Activated CD4-positive, alpha-beta T cell treated with anti-CD3 and anti-CD28 coated beads for 24 hours (primary cell): ENCODE data around the gene BEND7.
"Not testable (repeated sequence)": the region's sequence is repeated elsewhere in the genome, so short reads cannot be mapped to it uniquely, and the experiment has no call there.

Experiments used
- DNase-seq, 2 donors: peaks; one replicate each; pipeline ENCODE4 v3.0.0-alpha.2; 2020; ENCODE audit warnings: low read depth in 2 of 2

BEND7 gene, protein sequence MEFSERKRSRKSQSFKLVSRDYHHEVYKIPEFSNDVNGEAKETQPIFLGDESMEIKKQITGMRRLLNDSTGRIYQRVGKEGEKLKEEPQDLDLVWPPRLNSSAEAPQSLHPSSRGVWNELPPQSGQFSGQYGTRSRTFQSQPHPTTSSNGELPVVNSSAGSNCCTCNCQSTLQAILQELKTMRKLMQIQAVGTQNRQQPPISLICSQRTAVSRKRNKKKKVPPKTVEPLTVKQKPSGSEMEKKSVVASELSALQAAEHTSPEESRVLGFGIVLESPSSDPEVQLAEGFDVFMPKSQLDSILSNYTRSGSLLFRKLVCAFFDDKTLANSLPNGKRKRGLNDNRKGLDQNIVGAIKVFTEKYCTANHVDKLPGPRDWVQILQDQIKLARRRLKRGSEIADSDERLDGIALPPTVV

DNA sequence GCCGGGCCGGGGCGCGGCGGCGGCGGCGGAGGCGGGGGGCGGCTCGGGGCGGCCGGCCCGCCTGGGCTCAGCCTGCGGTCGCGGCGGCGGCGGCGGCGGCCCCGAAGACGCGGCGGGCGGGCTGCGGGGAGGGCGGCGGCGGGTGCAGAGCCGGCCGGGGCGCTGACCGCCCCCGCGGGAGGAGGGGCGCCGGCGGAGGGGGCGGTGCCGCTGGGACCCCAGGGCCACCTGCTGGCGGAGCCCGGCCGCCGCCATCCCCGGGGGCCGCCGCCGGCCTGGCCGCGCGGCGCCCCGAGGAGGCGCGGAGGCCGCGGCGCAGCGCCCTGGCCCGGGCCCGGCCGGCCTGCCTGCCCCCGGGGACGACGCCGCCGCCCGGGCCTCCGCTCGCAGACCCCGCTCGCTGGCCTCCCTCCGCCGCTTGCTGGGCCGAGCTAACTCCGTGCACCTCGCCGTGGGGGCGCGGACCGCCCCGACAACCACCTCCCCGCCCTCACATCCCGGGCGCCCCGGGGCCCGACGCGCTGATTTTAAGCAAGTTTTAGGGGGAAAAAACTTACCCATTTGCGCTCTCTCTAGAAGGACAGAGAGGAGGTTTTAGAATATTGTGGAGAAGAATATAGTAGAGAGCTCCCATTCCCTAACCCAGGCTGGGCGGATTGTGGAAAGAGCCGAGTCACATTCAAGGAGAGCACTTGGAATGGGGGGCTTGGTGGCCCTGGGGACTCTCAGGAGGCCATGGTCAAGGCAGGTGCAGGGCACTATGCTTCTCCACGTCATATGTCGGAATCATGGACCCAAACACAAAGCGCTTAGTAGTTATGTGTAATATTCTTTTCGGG, at the start of gene BEND7:
BEND7 (minus strand) TSS at position 140 of the 839 bp plus-strand sequence. CDS start 481 bp downstream, outside the sequence.
- DNase-seq: peak in 1 of 2 donors; percentile 6

DNA sequence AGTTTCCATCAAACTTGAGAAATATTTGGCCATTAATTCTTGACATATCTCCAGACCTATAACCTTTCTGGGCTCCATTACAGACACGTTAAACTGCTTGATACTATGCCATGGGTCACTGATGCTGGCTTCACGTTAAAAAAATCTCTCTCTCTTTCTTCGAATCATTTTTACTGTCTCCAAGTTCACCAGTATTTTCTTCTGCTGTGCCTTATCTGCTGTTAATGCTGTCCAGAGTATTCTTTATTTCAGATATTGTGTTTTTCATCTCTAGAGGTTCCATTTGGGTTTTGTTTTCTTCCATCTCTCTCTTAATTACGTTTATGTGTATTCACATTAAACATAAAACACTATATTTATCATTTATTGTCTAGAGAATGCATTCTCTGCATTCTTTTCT, 45.1 kb upstream of the BEND7 start:
- DNase-seq: no peak

DNA sequence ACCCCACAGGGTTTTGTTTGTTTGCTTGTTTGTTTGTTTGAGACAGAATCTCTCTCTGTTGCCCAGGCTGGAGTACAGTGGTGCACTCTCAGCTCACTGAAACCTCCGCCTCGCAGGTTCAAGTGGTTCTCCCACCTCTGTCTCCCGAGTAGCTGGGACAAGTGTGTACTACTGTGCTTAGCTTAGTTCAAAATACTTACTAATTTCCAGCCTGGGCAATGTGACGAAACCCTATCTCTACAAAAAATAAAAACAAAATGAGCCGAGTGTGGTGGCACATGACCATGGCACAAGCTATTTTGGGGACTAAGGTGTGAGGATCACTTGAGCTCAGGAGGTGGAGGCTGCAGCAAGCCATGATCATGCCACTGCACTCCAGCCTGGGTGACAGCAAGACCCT, 42.7 kb upstream of the BEND7 start:
- DNase-seq: no peak

DNA sequence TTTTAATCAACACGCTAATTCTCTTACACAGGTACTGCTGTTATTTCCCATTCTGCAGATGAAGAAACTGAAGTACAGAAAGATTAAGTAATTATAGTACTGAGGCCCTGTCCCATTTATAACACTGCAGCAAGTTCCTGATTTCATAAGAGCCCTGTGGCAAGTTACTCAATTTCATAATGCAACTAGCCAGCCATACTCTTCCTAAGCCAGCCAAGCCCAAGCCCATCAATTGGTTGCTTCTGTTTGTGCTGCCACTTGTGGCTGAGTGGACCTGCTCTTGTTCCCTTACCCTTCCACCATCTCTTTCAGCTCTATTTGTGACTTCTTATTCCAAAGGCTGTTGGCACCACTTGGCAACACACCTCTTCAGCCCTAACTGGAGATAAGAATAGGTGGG, 38.2 kb upstream of the BEND7 start:
- no peak for DNase-seq

DNA sequence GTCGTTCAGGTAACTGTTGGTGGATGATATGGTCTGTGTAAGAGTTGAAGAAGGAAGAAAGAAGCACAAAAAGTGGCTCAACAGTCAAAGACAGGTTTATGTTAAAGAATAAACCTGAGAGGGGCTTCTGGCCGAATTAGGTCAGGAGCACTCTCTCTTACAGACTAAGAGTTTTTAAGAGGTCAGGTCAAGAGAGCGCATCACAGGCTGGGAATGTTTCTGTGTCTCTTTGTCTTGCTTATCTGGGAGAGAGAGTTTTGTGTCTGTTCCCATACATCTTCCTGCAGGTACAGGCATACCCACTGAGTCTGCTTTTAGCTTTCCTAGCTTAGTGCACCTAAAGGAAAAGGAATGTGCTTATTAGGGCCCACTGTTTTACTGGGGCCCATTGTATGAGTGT, 35.8 kb upstream of the BEND7 start:
- DNase-seq: no peak

DNA sequence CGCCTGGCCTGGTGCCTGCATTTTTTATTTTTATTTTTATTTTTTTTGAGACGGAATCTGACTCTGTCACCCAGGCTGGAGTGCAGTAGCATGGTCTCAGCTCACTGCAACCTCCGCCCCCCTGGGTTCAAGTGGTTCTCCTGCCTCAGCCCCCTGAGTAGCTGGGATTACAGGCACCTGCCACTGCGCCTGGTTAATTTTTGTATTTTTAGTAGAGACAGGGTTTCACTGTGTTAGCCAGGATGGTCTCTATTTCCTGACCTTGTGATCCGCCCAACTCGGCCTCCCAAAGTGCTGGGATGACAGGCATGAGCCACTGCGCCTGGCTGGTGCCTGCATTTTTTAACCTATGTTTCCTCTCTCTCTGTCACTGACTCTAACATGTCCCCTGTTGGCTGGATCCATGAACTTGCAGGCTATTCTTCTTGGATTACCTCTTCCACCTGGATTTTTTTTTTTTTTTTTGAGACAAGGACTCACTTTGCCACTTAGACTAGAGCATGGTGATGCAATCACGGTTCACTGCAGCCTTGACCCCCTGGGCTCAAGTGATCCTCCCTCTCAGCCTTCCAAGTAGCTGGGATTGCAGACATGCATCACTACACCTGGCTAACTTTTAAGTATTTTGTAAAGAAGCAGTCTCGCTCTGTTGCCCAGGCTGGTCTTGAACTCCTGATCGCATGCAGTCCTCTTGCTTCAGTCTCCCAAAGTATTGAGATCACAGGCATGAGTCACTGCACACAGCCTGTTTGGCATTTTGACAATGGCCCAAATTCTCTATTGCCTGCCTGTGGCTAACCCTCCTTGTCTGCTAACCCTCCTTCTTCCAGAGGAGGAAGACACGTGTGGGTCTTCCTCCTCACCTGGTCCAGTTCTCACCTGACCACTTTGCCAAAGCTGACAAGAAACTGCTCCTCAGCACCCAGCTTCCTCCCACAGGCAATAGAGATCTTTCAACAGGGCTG, 34.9 kb upstream of the BEND7 start:
- no peak for DNase-seq

DNA sequence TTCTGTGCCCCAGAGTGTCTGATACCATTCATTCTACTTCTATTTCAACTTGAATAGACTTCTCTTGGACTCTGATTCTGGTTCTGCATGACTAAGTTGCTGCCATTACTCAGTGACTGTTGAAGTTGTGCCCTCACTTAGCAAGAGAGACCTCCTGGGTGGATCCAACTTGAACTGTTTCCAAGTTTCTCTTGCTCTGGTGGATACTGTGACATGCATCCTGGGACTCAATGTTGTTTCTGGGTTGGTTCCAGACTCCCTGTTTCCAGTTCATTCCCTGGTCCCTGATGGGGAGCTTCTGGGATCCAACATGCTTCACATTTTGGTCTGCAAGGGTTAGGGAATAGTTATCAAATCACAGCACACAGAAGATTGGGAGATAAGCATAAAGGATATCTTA, 31.8 kb upstream of the BEND7 start:
- no peak for DNase-seq

DNA sequence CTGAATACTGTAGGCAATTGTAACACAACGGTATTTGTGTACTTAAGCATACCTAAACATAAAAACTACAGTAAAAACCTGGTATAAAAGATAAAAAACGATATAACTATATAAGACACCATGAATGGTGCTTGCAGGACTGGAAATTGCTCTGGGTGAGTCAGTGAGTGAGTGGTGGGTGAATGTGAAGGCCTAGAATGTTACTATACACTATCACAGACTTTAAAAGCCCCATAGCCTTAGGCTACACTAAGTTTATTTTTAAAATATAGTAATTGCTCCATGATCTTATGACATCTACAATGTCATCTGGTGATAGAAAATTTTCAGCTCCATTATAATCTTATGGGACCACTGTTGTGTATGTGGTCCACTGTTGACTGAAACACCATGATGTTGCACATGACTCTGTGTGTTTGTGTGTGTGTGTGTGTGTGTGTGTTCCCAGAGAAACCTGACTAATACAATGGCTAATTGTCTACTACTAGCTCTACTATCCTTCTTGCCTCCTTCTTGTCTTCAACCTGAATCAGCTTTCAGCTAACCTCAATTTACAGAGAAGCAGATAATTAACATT, 30.4 kb upstream of the BEND7 start:
- DNase-seq: no peak

DNA sequence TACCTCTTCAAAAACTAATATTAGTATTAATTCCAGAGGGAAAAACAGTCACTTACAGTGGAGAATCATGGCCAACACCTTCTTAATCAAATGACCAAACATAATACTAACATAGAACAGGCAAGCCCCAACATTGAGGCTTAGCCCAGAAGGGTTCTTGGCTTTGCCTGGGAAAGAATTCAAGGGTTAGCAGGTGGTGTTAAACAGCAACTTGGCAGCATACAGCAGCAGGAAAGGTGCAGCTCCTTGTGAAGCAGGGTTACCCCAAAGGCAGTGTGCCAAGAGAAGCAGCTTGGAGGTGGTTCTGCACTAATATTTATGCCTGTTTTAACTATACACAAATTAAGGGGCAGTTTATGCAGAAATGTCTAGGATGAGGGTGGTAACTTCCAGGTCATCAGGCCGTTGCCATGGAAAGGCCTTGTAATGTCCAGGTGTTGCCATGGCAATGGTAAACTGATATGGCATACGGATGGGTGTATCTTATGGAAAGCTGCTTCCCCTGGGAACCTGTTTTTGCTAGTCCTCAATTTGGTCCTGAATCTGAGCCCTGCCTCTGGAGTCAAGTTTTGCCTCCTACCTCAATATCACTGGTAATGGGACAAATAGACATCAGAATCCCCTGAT, 27.2 kb upstream of the BEND7 start:
- DNase-seq: no peak

DNA sequence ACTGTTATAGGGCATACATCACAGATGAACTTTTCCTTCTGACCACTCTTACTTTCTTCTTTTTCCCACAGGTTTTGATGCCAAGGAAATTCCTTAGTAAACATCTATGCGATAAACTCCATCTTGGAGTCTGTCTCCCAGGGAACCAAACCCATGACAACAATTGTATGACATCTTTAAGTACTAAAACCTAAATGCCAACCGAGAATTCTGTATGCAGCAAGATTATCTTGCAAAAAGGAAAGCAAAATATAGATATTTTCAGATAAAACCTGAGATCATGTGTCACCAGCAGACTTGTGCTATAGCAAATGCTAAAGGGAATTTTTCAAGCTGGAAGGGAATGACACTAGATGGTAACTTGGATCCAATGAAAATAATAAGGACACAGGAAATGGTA, 22.0 kb upstream of the BEND7 start:
- DNase-seq: no peak

DNA sequence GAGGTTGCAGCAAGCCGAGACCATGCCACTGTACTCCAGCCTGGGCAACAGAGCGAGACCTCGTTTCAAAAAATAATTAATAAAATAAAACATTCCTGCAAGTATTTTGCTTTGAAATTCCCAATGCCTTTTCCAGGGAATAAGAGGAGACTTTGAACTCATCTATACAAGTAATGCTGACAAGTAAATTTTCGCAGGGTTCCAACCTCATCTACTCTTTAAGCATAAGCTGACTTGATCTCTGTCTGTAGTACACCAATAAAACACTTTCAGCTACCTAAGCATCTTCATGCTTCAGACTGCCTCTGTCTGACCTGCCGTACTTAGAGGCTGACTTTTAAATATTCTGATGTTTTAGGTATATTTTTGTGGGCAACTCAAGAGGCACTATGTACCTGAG, 13.7 kb upstream of the BEND7 start:
- DNase-seq: no peak

DNA sequence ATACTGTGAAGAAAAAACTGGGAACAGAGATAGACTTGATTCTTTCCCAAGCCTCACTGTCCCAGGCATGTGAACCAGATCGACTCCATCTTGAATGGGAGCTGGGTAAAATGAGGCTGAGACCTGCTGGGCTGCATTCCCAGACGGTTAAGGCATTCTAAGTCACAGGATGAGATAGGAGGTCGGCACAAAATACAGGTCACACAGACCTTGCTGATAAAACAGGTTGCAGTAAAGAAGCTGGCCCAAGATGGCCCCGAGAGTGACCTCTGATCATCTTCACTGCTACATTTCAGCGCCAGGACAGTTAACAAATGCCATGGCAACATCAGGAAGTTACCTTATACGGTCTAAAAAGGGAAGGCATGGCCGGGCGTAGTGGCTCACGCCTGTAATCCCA, 9.2 kb upstream of the BEND7 start:
- DNase-seq: not testable (repeated sequence)

DNA sequence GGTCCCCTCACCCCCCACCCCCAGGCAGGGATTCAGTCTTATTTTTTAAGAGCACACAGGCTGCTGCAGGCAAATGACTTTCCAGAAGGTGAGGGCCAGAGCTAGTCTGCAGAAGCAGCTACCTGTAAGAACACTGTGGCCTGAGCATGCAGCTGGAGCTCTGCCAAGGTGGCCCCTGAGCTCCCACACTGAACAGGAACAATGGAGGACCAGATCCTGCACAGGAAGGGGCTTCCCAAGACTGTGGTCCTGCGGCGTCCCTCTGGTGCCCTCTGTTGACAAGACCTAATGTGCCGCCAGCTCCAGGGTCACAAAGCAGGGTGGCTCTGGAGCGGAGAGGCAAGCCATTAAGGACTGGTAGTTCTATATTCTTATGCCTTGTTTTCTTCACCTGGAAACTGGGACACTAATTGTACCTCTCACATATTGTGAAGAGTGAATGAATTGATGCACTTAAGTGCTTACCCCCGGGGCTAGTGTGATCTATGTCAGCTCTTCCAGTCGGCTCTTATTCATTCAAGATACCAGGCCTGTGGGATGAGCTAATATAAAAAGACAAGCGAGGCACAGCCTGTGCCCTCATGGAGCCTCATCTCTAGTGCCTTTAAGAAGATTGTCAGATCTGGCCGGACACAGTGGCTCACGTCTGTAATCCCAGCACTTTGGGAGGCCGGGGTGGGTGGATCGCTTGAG, 8.0 kb upstream of the BEND7 start:
- peak in 1 of 2 donors; percentile 5 for DNase-seq

DNA sequence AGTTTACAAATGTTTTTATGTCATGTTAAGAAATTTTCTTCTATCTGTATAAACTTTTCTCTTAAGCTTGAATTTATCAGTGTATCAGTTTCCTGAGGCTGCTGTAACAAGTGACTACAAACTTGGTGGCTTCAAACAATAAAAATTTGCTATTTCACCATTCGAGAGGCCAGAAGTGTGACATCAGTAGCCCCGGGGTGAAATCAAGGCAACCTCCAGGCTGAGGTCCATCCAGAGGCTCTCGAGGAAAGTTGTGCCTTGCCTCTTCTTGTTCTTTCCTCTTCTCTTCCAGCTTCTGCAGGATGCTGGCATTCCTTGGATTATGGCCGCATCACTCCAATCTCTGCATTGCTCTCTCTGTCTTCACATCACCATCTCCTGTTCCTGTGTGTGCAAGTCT, 6.5 kb upstream of the BEND7 start:
- DNase-seq: no peak

DNA sequence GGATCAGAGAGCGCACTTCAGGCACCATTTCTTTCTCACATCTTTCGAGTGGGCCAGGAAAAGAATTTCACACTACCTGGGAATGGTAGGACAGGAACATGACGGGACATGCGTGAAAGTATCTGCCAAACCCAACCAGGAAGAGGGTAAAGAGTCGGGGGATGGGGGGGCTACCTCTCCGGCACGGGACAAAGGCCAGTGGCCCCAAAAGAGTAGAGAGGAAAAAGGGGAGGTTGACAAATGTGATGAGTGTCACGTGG, 830 bp upstream of the BEND7 start:
- DNase-seq: no peak

DNA sequence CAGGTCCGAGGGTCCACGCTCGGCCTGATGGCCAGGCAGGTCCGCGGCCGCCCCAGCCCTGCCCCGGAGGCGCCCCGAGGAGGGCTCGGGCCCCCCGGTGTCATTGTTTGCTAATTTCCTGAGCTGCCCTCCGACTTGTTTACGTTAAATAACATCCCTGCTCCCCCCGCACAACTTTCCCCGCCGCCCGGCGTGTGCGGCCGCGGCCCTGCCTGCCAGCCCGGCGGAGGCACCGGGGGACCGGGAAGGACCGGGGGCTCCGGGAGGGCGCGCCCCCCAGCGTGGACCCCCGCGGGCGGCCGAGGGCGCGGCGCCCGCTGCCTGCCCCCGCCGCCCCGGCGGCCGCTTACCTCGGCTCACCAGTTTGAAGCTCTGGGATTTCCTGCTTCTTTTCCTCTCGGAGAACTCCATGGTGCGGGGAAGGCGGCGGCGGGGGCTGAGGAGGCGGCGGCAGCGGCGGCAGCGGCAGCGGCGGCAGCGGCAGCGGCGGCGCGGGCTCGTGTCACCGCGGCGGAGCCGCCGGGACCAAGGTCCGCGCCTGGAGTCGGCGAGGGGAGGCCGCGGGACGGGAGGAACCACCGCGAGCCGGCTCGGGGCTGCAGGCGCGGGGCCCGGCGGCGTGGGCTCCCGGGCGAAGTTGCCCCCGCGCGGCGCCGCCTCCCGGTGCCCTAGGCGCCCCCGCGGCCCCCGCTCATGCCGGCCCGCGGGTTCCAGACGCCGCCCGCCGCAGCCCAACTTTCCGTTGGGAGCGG, 515 bp downstream of the BEND7 start:
- no peak for DNase-seq

DNA sequence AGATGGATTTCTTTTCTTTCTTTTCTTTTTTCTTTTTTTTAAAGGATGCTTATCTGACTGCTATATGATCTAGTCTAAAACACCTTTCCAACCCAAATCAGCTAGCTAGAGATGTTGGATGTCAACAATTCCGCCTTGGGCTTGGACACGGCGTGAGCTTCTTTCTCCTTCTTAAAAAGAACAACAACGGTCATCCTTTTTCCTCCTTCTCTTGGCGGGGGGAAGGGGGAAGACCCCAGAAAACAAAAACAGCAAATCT, 1.0 kb downstream of the BEND7 start:
- no peak for DNase-seq

DNA sequence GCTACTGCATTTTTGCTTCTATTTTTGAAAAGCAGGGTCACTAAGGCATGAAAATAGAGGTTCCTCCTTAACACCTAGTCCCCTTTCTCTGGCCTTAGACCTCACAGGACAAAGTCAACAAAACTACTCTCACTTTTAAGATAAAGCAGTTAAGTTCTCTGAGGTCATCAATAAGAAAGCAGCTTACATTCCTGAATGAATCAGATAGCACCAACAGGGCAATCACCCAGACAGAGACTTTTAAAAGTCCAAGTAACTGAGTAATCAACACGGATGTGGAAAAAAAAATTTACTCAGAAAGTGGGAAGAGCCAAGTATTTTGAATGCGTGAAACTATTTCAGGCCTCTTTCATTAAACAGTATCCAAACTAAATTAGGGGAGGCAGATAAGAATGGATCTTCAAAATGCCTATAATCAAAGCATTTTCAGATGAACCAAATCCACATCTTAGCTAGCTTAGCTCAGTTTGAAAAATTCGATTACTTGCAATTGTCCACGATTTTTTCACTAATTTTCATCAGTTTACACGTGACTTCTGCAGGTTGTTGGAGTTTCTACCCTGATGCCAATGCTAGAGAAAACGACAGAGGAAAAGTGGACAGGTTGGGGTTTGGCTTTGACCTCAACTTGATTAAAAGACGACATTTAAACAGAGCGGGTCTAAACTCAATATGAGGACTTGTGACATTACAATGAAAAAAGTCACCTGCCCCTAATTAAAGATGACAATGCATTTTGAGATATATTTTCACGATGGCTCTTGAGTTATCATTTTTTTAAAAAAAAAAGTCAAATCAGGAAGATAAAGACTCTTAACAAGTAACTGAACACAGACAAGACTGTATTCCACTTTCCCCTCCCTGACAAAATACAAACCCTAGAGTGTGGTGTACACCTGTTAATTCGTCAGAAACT, 1.6 kb downstream of the BEND7 start:
- no peak for DNase-seq

DNA sequence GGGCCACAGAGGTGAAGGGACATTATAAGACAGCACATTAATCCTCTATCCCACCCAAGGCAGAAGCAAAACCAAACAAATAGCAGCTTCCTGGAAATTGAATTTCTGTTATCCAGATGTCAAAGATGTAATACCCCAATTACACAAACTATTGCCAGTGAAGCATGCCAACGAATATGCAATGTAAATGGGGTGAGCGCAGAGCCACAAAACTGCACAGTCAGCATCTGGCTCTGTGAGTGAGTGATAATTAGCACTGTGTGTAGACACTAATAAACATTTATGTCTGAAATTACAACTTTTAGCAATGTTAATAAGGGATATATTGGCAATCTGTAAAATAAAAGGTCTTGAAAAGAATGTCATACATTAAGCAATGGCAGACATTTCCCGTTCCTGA, 3.2 kb downstream of the BEND7 start:
- DNase-seq: no peak
